Stimulated activated naive CD8-positive, alpha-beta T cell treated with anti-CD3 and anti-CD28 coated beads, Interleukin-15, Interleukin-2, amounts not matched to agents 100 ng/mL and 50 ng/mL, for 24 hours (primary cell): ENCODE results near the gene SLC17A8.

Source experiments
- H3K27ac Mint-ChIP-seq: one replicate; pipeline ENCODE4 v1.8.0; 2021; ENCODE audit warnings: mild to moderate bottlenecking, mixed read lengths
- H3K27me3 Mint-ChIP-seq: one replicate; pipeline ENCODE4 v1.8.0; 2021; ENCODE audit warnings: mixed read lengths
- H3K36me3 Mint-ChIP-seq: one replicate; pipeline ENCODE4 v1.8.0; 2021; ENCODE audit warnings: low read depth, mixed read lengths
- H3K4me1 Mint-ChIP-seq: one replicate; pipeline ENCODE4 v1.8.0; 2021; ENCODE audit warnings: low read depth, mixed read lengths
- H3K4me3 Mint-ChIP-seq: one replicate; pipeline ENCODE4 v1.8.0; 2021; ENCODE audit warnings: mild to moderate bottlenecking, mixed read lengths
- H3K9me3 Mint-ChIP-seq: one replicate; pipeline ENCODE4 v1.8.0; 2021; ENCODE audit warnings: mixed read lengths

Gene SLC17A8

GRCh38 chr12:100384559-100384935 lies 27.7 kb downstream of the SLC17A8 start:
- H3K36me3 Mint-ChIP-seq = no peaks in the 10 kb centered on the region

GRCh38 chr12:100388382-100388781 lies 31.5 kb downstream of the SLC17A8 start:
- Mint-ChIP-seq H3K9me3 (no peaks in the 10 kb centered on the region), H3K27me3 (peaks cover 15% of the 10 kb centered on the region), H3K36me3 (no peaks in the 10 kb centered on the region), H3K27ac (no peak overlapping the region), H3K4me1 (no peaks in the 10 kb centered on the region), H3K4me3 (no peak overlapping the region)

More at GRCh38 chr12:100384559-100384935, 27.7 kb downstream of the SLC17A8 start:
- Mint-ChIP-seq H3K27ac (no peak overlapping the region), H3K4me3 (no peak overlapping the region), H3K27me3 (peaks cover 12% of the 10 kb centered on the region), H3K4me1 (no peaks in the 10 kb centered on the region), H3K9me3 (no peaks in the 10 kb centered on the region)

GRCh38 chr12:100391856-100392255 lies 35.0 kb downstream of the SLC17A8 start:
- no peak overlapping the region for H3K27ac Mint-ChIP-seq
- peaks cover 15% of the 10 kb centered on the region for H3K27me3 Mint-ChIP-seq
- no peaks in the 10 kb centered on the region for H3K4me1 Mint-ChIP-seq
- H3K36me3 Mint-ChIP-seq = no peaks in the 10 kb centered on the region
- H3K4me3 Mint-ChIP-seq = no peak overlapping the region
- no peaks in the 10 kb centered on the region for H3K9me3 Mint-ChIP-seq

- Mint-ChIP-seq H3K27me3 (peaks cover 11% of the 10 kb centered on the region), H3K27ac (no peak overlapping the region), H3K36me3 (no peaks in the 10 kb centered on the region), H3K4me3 (no peak overlapping the region), H3K4me1 (no peaks in the 10 kb centered on the region), H3K9me3 (no peaks in the 10 kb centered on the region)
Measured at GRCh38 chr12:100393200-100393599, 36.3 kb downstream of the SLC17A8 start.

- Mint-ChIP-seq H3K9me3 (no peaks in the 10 kb centered on the region), H3K27ac (no peak overlapping the region), H3K4me3 (no peak overlapping the region), H3K27me3 (peaks cover 3% of the 10 kb centered on the region), H3K4me1 (no peaks in the 10 kb centered on the region), H3K36me3 (no peaks in the 10 kb centered on the region)
Measured at GRCh38 chr12:100395811-100396210, 38.9 kb downstream of the SLC17A8 start.

- H3K4me1 Mint-ChIP-seq = no peaks in the 10 kb centered on the region
- H3K36me3 Mint-ChIP-seq = no peaks in the 10 kb centered on the region
- H3K27me3 Mint-ChIP-seq = peaks cover 4% of the 10 kb centered on the region
- H3K27ac Mint-ChIP-seq = no peak overlapping the region
- no peaks in the 10 kb centered on the region for H3K9me3 Mint-ChIP-seq
- no peak overlapping the region for H3K4me3 Mint-ChIP-seq
Measured at GRCh38 chr12:100398307-100398706, 41.4 kb downstream of the SLC17A8 start.

- H3K4me1 Mint-ChIP-seq = no peaks in the 10 kb centered on the region
- H3K27ac Mint-ChIP-seq = no peak overlapping the region
- no peak overlapping the region for H3K4me3 Mint-ChIP-seq
- peaks cover 4% of the 10 kb centered on the region for H3K27me3 Mint-ChIP-seq
- H3K9me3 Mint-ChIP-seq = no peaks in the 10 kb centered on the region
- H3K36me3 Mint-ChIP-seq = no peaks in the 10 kb centered on the region
Measured at GRCh38 chr12:100399095-100399494, 42.2 kb downstream of the SLC17A8 start.

- Mint-ChIP-seq H3K4me3 (no peak overlapping the region), H3K4me1 (no peaks in the 10 kb centered on the region), H3K27ac (no peak overlapping the region), H3K36me3 (no peaks in the 10 kb centered on the region), H3K9me3 (no peaks in the 10 kb centered on the region), H3K27me3 (peaks cover 9% of the 10 kb centered on the region)
Measured at GRCh38 chr12:100401660-100402059, 44.8 kb downstream of the SLC17A8 start.

- Mint-ChIP-seq H3K27ac (no peak overlapping the region), H3K4me3 (no peak overlapping the region), H3K36me3 (no peaks in the 10 kb centered on the region), H3K4me1 (no peaks in the 10 kb centered on the region), H3K27me3 (peaks cover 15% of the 10 kb centered on the region), H3K9me3 (no peaks in the 10 kb centered on the region)
Measured at GRCh38 chr12:100402763-100403162, 45.9 kb downstream of the SLC17A8 start.

- Mint-ChIP-seq H3K27ac (no peak overlapping the region), H3K4me1 (no peaks in the 10 kb centered on the region), H3K27me3 (peaks cover 15% of the 10 kb centered on the region), H3K4me3 (no peak overlapping the region), H3K36me3 (no peaks in the 10 kb centered on the region), H3K9me3 (no peaks in the 10 kb centered on the region)
Measured at GRCh38 chr12:100403446-100403845, 46.6 kb downstream of the SLC17A8 start.

GRCh38 chr12:100404769-100405407 lies 48.0 kb downstream of the SLC17A8 start:
- Mint-ChIP-seq H3K27me3 (peaks cover 25% of the 10 kb centered on the region), H3K36me3 (no peaks in the 10 kb centered on the region)

GRCh38 chr12:100413001-100413400 lies 56.1 kb downstream of the SLC17A8 start:
- no peak overlapping the region for H3K27ac Mint-ChIP-seq
- H3K27me3 Mint-ChIP-seq = peaks cover 25% of the 10 kb centered on the region
- no peaks in the 10 kb centered on the region for H3K9me3 Mint-ChIP-seq
- H3K4me1 Mint-ChIP-seq = no peaks in the 10 kb centered on the region
- H3K4me3 Mint-ChIP-seq = no peak overlapping the region
- no peaks in the 10 kb centered on the region for H3K36me3 Mint-ChIP-seq

More at GRCh38 chr12:100404769-100405407, 48.0 kb downstream of the SLC17A8 start:
- no peaks in the 10 kb centered on the region for H3K4me1 Mint-ChIP-seq
- no peak overlapping the region for H3K27ac Mint-ChIP-seq
- no peak overlapping the region for H3K4me3 Mint-ChIP-seq
- H3K9me3 Mint-ChIP-seq = no peaks in the 10 kb centered on the region

- H3K27ac Mint-ChIP-seq = no peak overlapping the region
- H3K9me3 Mint-ChIP-seq = no peaks in the 10 kb centered on the region
- no peak overlapping the region for H3K4me3 Mint-ChIP-seq
- H3K36me3 Mint-ChIP-seq = no peaks in the 10 kb centered on the region
- no peaks in the 10 kb centered on the region for H3K4me1 Mint-ChIP-seq
- H3K27me3 Mint-ChIP-seq = peaks cover 17% of the 10 kb centered on the region
Measured at GRCh38 chr12:100414739-100415138, 57.9 kb downstream of the SLC17A8 start.

- Mint-ChIP-seq H3K4me1 (no peaks in the 10 kb centered on the region), H3K9me3 (peaks cover 16% of the 10 kb centered on the region), H3K27ac (no peak overlapping the region), H3K4me3 (no peak overlapping the region), H3K36me3 (no peaks in the 10 kb centered on the region), H3K27me3 (peaks cover 14% of the 10 kb centered on the region)
Measured at GRCh38 chr12:100422646-100423045, 65.8 kb downstream of the SLC17A8 start.

GRCh38 chr12:100426145-100426544 lies 69.3 kb downstream of the SLC17A8 start:
- H3K4me1 Mint-ChIP-seq = no peaks in the 10 kb centered on the region
- peaks cover 16% of the 10 kb centered on the region for H3K27me3 Mint-ChIP-seq
- H3K27ac Mint-ChIP-seq = no peak overlapping the region
- H3K36me3 Mint-ChIP-seq = no peaks in the 10 kb centered on the region
- peaks cover 17% of the 10 kb centered on the region for H3K9me3 Mint-ChIP-seq
- H3K4me3 Mint-ChIP-seq = no peak overlapping the region

- H3K4me1 Mint-ChIP-seq = no peaks in the 10 kb centered on the region
- H3K27ac Mint-ChIP-seq = no peak overlapping the region
- peaks cover 16% of the 10 kb centered on the region for H3K27me3 Mint-ChIP-seq
- H3K4me3 Mint-ChIP-seq = no peak overlapping the region
- H3K9me3 Mint-ChIP-seq = peaks cover 17% of the 10 kb centered on the region
- H3K36me3 Mint-ChIP-seq = no peaks in the 10 kb centered on the region
Measured at GRCh38 chr12:100427078-100427477, 70.2 kb downstream of the SLC17A8 start.
